PC-3 (cell line): Measurements from ENCODE around the gene OLIG2. TPM values are rescaled to one million over a fixed set of nuclear protein-coding genes. Genes with fewer than 3 reads are reported as not detected.

ENCODE experiments used
- ATAC-seq: fragments of 200-7000 bp; cut with Tn5 transposase; 2 replicates; pipeline ENCODE4 v1.9.1; 2020; ENCODE audit warnings: mild to moderate bottlenecking, moderate library complexity
- BruUV-seq: library from RNA; stranded (reverse); fragments of 400-500 nt; replicated peaks from 2 replicates; lab custom pipeline; 2021; lab: Mats Ljungman, UMichigan
- CTCF ChIA-PET: fragments of 300-600 bp; sonication (Branson Sonifier 250); formaldehyde crosslinking; loops from one replicate; lab custom pipeline; 2022; ENCODE audit warnings: antibody characterized with exemption; lab: Charles Lee
- POLR2A ChIA-PET: fragments of 300-600 bp; sonication (Branson Sonifier 250); formaldehyde crosslinking; loops from one replicate; lab custom pipeline; 2022; ENCODE audit warnings: antibody characterized with exemption; ENCODE audit not compliant: unreplicated experiment; lab: Charles Lee
- DNase-seq: peaks from one replicate; pipeline ENCODE4 v3.0.0-alpha.2; 2015
- H2AFZ ChIP-seq: fragments of 300-600 bp; sonication (generic); 2 replicates; pipeline ENCODE4 v1.6.0; 2016; ENCODE audit warnings: antibody characterized with exemption, low read length
- H3F3A ChIP-seq: fragments of 300-600 bp; sonication (generic); one replicate; pipeline ENCODE4 v1.6.0; 2017; ENCODE audit warnings: antibody characterized with exemption, low read length, control low read depth, mild to moderate bottlenecking; ENCODE audit not compliant: unreplicated experiment
- H3K27ac ChIP-seq: fragments of 300-600 bp; sonication (generic); 2 replicates; pipeline ENCODE4 v1.5.1; 2016; ENCODE audit warnings: mild to moderate bottlenecking, low read length
- H3K27me3 ChIP-seq: fragments of 300-600 bp; sonication (generic); 2 replicates; pipeline ENCODE4 v1.6.1; 2016; ENCODE audit warnings: low read length, mixed read lengths
- H3K36me3 ChIP-seq: fragments of 300-600 bp; sonication (generic); 2 replicates; pipeline ENCODE4 v1.6.1; 2016; ENCODE audit warnings: low read depth, mixed run types, low read length, mixed read lengths
- H3K4me1 ChIP-seq: fragments of 300-600 bp; sonication (generic); 2 replicates; pipeline ENCODE4 v1.5.1; 2016; ENCODE audit warnings: low read length; ENCODE audit not compliant: insufficient read depth
- H3K4me2 ChIP-seq: fragments of 300-600 bp; sonication (generic); 2 replicates; pipeline ENCODE4 v1.6.0; 2016; ENCODE audit warnings: low read length
- H3K4me3 ChIP-seq: fragments of 300-600 bp; sonication (generic); 2 replicates; pipeline ENCODE4 v1.5.1; 2016; ENCODE audit warnings: mild to moderate bottlenecking, low read length, mixed read lengths
- H3K79me2 ChIP-seq: fragments of 300-600 bp; sonication (generic); 2 replicates; pipeline ENCODE4 v1.6.1; 2017; ENCODE audit warnings: low read length, mixed read lengths
- H3K9ac ChIP-seq: fragments of 300-600 bp; sonication (generic); 2 replicates; pipeline ENCODE4 v1.6.0; 2016; ENCODE audit warnings: mild to moderate bottlenecking, low read length
- H3K9me2 ChIP-seq: fragments of 300-600 bp; sonication (generic); replicated peaks from 2 replicates; pipeline ENCODE4 v1.6.1; 2016; ENCODE audit warnings: mixed run types, low read length, mixed read lengths
- H3K9me3 ChIP-seq: fragments of 300-600 bp; sonication (generic); 2 replicates; pipeline ENCODE4 v1.6.1; 2016; ENCODE audit warnings: low read length, mixed read lengths
- H4K20me1 ChIP-seq: fragments of 300-600 bp; sonication (generic); 2 replicates; pipeline ENCODE4 v1.6.1; 2016; ENCODE audit warnings: low read length, mixed read lengths
- EZH2 ChIP-seq: fragments of 300-600 bp; sonication (generic); IDR thresholded peaks from one replicate; pipeline ENCODE4 v1.6.1; 2017; ENCODE audit warnings: antibody characterized with exemption, mild to moderate bottlenecking, low read length; ENCODE audit not compliant: unreplicated experiment
- EZH2phosphoT487 ChIP-seq: fragments of 300-600 bp; sonication (generic); IDR thresholded peaks from 2 replicates; pipeline ENCODE4 v1.6.1; 2018; ENCODE audit warnings: mild to moderate bottlenecking, antibody characterized with exemption, low read length, borderline replicate concordance
- intact Hi-C: fragments of 100-400 bp; cut with micrococcal nuclease; formaldehyde crosslinking; loops from 2 replicates; pipeline ENCODE4 v1.9.0; 2023
- total RNA-seq: library from RNA; depleted of rRNA; stranded (reverse); fragments of >200 nt; gene quantifications from 2 replicates; pipeline ENCODE4 v1.2.3, GENCODE V29; 2014
- TF ChIP-seq, protein P1 (sequence below): fragments of 300-600 bp; sonication (generic); conservative IDR thresholded peaks from 2 replicates; pipeline ENCODE4 v1.5.1; 2017; ENCODE audit warnings: antibody characterized with exemption, low read depth, mild to moderate bottlenecking, low read length

The OLIG2 gene
- total RNA-seq, 1 experiment from 2014 or later: not detected

DNA sequence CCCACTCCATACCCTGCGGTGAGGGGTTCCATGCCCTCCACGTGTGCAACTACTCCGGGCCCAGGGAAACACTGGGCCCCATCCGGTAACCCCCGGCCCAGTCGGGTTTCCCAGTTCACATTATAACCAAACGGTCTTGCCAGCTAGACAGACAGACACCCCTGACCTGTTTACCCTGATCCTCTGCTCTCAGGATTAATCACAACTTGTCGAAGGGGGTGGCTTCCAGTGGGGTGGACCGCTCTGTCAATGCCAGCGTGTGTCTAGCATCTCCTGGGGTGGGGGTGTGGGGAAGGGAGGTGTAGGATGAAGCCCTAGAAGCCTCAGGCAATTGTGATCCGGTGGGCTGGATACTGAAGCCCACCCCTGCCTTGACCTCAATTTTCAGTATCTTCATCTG is 4.6 kb upstream of the OLIG2 start:
- BruUV-seq: no TSS peak
- Histone ChIP-seq H3K9me2 (no peaks in the 10 kb centered on the region), H3K27me3 (peaks cover 66% of the 10 kb centered on the region), H3K4me1 (no peaks in the 10 kb centered on the region), H4K20me1 (no peaks in the 10 kb centered on the region), H3K9me3 (no peaks in the 10 kb centered on the region), H3K27ac (no peak overlapping the region), H3K4me3 (no peak overlapping the region), H3K4me2 (no peak overlapping the region), H3K79me2 (no peaks in the 10 kb centered on the region), H3F3A (no peaks in the 10 kb centered on the region), H3K9ac (no peak overlapping the region), H2AFZ (no peak overlapping the region), H3K36me3 (no peaks in the 10 kb centered on the region)
- CTCF ChIA-PET: no interaction called here
- POLR2A ChIA-PET: no interaction called here
- intact Hi-C loops: no loop called here
- DNase-seq (no peak), ATAC-seq (no peak)
- no peak for TF ChIP-seq EZH2
- TF ChIP-seq, protein P1, sequence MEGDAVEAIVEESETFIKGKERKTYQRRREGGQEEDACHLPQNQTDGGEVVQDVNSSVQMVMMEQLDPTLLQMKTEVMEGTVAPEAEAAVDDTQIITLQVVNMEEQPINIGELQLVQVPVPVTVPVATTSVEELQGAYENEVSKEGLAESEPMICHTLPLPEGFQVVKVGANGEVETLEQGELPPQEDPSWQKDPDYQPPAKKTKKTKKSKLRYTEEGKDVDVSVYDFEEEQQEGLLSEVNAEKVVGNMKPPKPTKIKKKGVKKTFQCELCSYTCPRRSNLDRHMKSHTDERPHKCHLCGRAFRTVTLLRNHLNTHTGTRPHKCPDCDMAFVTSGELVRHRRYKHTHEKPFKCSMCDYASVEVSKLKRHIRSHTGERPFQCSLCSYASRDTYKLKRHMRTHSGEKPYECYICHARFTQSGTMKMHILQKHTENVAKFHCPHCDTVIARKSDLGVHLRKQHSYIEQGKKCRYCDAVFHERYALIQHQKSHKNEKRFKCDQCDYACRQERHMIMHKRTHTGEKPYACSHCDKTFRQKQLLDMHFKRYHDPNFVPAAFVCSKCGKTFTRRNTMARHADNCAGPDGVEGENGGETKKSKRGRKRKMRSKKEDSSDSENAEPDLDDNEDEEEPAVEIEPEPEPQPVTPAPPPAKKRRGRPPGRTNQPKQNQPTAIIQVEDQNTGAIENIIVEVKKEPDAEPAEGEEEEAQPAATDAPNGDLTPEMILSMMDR: no peak
- TF ChIP-seq EZH2phosphoT487: no peak

DNA sequence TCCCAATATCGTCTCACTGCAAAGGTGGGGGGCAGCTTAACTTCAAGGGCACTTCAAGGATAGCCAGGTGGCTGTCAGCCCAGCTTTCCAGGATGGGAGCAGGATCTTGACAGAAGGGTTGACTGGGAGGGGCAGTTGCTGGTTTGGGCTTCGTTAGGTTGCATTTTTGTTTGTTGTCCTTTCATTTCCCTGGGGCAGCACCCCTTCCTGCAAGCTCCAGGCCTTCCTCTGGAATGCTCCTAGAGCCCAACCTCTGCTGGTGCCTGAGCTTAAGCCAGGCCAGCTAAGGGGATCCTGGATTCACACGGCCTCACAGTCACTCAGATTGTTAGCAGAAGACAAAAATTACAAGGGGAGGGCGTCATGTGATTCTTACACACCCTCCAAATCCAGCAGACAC is 4.1 kb upstream of the OLIG2 start:
- no peak for DNase-seq
- no TSS peak for BruUV-seq

DNA sequence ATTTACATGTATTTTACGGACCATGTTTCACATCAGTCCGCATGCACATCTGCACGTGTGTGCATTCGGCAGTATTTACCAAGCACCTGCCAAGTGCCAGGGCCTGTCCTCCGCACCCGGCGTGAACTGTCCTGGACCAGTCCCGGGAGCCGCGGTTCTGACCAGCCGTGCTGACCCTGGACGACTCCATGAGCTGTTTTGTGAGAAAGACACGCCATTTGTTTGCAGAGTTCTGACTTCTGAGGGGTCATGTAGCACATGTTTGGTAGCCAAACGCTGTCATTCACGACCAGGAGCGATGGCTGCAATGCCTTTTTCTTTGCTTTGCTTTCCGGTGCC is 3.3 kb upstream of the OLIG2 start:
- Histone ChIP-seq H3K27me3 (peaks cover 71% of the 10 kb centered on the region), H3K4me2 (peak overlapping the region; percentile 42), H3K9me2 (no peaks in the 10 kb centered on the region), H3K9ac (no peak overlapping the region), H2AFZ (peak overlapping the region; percentile 43), H3K9me3 (no peaks in the 10 kb centered on the region), H3K27ac (no peak overlapping the region), H3F3A (no peaks in the 10 kb centered on the region), H4K20me1 (no peaks in the 10 kb centered on the region), H3K79me2 (no peaks in the 10 kb centered on the region), H3K4me1 (no peaks in the 10 kb centered on the region), H3K36me3 (no peaks in the 10 kb centered on the region), H3K4me3 (0 out of 2 replicates have a peak overlapping the region, but pooled peaks have one; percentile 14)
- no peak for DNase-seq
- ChIA-PET CTCF (no interaction called here), POLR2A (no interaction called here)
- ATAC-seq: no peak
- no TSS peak for BruUV-seq
- TF ChIP-seq, protein P1: no peak
- no peak for TF ChIP-seq EZH2phosphoT487
- no peak for TF ChIP-seq EZH2
- intact Hi-C loops: no loop called here

More for the DNA sequence above, 4.1 kb upstream of the OLIG2 start:
- no peak overlapping the region for H3K27ac ChIP-seq
- H3K4me1 ChIP-seq: no peaks in the 10 kb centered on the region
- no peaks in the 10 kb centered on the region for H3K36me3 ChIP-seq
- H2AFZ ChIP-seq: no peak overlapping the region
- no peaks in the 10 kb centered on the region for H3F3A ChIP-seq
- CTCF ChIA-PET: no interaction called here
- no peak overlapping the region for H3K4me3 ChIP-seq
- H3K9me2 ChIP-seq: no peaks in the 10 kb centered on the region
- TF ChIP-seq, protein P1: no peak
- TF ChIP-seq EZH2 (no peak), EZH2phosphoT487 (no peak)
- no peak overlapping the region for H3K4me2 ChIP-seq
- no peak for ATAC-seq
- intact Hi-C loops: no loop called here
- H3K9ac ChIP-seq: no peak overlapping the region
- POLR2A ChIA-PET: no interaction called here
- H4K20me1 ChIP-seq: no peaks in the 10 kb centered on the region
- no peaks in the 10 kb centered on the region for H3K79me2 ChIP-seq
- no peaks in the 10 kb centered on the region for H3K9me3 ChIP-seq
- peaks cover 71% of the 10 kb centered on the region for H3K27me3 ChIP-seq
